HFF-Myc (cell line): ENCODE data around the gene SLC6A1.

Source experiments
- DNase-seq: peaks from one replicate; pipeline ENCODE4 v3.0.0-alpha.2; 2011; ENCODE audit warnings: low read depth; ENCODE audit errors: extremely low read depth
- H3K4me3 ChIP-seq: replicated peaks from 2 replicates; pipeline ENCODE4 v1.5.1; 2011; ENCODE audit warnings: low read depth, mild to moderate bottlenecking, control low read depth, low read length
- CTCF ChIP-seq: IDR thresholded peaks from 2 replicates; pipeline ENCODE4 v1.5.1; 2012; ENCODE audit warnings: mild to moderate bottlenecking, low read depth, low read length, control low read depth; ENCODE audit errors: missing control alignments

The SLC6A1 gene

GRCh38 chr3:10968401-10968800 is 24.1 kb upstream of the SLC6A1 start:
- no peak for DNase-seq
- no peak overlapping the region for H3K4me3 ChIP-seq
- TF ChIP-seq CTCF = no peak

DNA sequence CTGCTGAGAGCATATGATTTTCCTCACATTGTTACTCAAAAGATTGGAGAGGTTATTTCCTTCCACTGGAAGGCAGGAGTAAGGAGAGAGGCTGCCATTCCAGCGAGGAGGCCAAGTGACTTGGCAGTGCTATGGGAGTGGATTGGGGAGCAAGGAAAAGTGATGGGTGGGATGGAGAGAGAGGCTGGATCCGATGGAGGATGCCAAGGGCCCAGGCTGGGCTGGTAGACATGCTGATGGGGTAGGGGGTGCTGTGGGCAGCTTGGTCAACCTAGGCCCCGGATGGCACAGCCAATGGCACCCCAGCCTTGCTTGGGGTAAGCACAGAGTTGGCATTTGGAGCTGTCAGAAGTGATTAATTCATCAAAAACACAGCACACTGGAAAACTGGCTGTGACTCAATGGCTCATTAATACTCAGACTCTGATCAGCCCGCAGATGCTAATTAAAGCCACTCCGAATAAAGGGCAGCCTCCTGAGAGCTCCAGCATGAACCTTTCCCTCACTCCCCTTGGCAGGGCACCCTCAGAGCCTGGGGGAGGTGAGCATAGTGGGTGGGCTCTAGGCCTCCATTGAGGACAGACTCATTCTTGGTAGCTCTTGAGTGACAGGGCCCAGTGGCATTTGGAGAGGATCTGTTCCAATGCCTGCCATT is 22.1 kb upstream of the SLC6A1 start:
- DNase-seq = no peak
- no peak overlapping the region for H3K4me3 ChIP-seq
- TF ChIP-seq CTCF = no peak

GRCh38 chr3:10972072-10972782 is 20.3 kb upstream of the SLC6A1 start:
- no peak for DNase-seq
- H3K4me3 ChIP-seq = no peak overlapping the region
- TF ChIP-seq CTCF = no peak

DNA sequence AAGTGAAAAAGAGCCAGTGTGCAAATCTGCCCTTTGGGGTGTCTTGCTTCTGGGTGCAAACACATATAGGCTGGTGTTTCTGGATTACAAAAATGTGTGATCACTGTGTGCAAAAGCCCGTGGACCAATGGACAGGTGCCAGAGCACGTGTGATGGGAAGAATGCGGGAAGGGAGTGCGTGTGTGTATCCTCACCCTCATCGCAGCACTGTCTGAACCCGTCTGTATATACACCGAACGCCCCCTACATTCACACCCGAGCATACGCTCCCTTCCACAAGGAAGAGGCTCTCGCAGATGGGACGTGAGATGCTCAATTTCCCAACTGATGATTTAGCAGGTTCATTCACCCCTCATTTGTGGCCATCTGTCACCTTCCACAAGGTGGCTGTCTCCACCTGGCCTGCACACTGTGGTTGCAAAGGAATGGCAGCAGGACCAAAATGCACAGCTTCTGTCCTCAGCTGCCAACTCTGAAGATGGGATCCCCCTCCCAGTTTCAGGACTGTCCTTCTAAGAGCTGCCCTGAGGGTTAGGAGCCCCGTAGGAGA is 19.4 kb upstream of the SLC6A1 start:
- no peak for DNase-seq

GRCh38 chr3:10974131-10974530 is 18.4 kb upstream of the SLC6A1 start:
- no peak for TF ChIP-seq CTCF
- DNase-seq = no peak
- no peak overlapping the region for H3K4me3 ChIP-seq

More for the DNA sequence above, 19.4 kb upstream of the SLC6A1 start:
- TF ChIP-seq CTCF = no peak
- no peak overlapping the region for H3K4me3 ChIP-seq

DNA sequence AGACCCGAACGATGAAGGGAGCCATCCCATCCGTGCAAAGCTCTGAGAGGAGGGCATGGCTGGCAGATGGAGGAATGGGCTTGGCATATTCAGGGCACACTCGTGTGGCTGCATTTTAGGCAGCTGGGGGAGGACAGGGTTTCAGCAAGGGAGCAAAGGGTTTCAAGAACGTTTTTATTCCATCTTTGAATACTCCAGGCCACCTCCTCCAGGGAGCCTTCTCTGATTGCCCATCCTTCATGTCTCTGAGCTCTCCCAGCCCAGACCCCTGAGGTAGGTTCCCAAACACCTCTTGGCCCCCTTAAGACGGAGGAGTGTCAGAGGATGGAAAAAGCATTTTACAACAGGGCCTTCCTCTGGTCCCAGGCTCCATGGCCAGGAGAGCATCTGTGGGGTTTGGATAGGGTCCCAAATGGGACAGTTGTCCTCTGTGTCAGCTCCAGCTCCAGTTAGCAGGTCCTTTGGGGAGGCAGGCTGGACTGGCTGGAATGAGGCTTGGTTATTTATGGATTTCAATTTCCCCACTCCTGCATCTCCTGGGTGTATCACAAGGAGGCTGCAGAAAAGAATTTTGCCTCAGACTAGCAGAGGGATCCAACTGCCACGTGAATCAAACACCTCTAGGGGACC is 17.7 kb upstream of the SLC6A1 start:
- no peak for DNase-seq
- no peak overlapping the region for H3K4me3 ChIP-seq
- no peak for TF ChIP-seq CTCF
